HTR-8/SVneo (cell line): ENCODE results near the gene CTXND2.
"Not testable (repeated sequence)": the region's sequence is repeated elsewhere in the genome, so short reads cannot be mapped to it uniquely, and the experiment has no call there.

ENCODE experiments used
- DNase-seq: peaks from one replicate; pipeline ENCODE4 v3.0.0; 2011; ENCODE audit warnings: low spot score, mixed read lengths; ENCODE audit not compliant: insufficient read length
- FAIRE-seq: peaks from 2 replicates; lab custom pipeline; 2011; peaks lifted over from hg19 to GRCh38; lab: Jason Lieb, UNC

Gene CTXND2

DNA sequence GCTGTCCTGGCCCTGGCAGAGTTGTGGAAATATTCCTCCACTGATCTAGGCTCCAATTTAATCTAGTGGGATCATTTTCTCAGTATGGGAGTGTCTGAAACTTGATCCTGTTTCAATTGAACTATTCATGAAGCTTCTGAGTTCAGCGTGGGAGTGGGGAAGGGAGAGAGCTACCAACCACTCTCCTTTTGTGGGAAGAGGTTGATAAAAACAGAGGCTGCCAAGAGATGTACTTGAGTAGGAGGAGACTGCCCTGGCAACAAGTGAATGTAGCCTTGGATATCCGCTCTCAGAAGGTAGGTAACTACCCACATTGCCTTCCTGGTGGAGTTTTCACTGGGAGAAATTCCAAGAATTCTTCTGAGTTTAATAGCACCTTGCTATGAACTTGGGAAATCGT lies at the start of gene CTXND2:
Gene CTXND2 (plus strand): TSS at position 119 of the 400 bp plus-strand sequence. CDS start 25,179 bp downstream, outside the sequence.
- DNase-seq = no peak

DNA sequence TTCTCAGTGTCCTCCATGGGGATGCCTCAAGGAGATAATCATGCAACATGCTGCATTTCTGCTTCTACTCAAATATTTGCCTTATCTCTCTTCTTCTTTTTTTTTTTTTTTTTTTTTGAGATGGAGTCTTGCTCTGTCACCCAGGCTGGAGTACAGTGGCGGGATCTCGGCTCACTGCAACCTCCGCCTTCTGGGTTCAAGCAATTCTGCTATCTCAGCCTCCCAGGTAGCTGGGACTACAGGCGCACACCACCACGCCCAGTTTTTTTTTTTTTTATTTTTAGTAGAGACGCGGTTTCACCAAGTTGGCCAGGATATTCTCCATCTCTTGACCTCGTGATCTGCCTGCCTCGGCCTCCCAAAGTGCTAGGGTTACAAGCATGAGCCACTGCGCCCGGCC lies 46.1 kb upstream of the CTXND2 start:
- DNase-seq, FAIRE-seq: not testable (repeated sequence)

More for the DNA sequence above, at the start of gene CTXND2:
- no peak for FAIRE-seq

DNA sequence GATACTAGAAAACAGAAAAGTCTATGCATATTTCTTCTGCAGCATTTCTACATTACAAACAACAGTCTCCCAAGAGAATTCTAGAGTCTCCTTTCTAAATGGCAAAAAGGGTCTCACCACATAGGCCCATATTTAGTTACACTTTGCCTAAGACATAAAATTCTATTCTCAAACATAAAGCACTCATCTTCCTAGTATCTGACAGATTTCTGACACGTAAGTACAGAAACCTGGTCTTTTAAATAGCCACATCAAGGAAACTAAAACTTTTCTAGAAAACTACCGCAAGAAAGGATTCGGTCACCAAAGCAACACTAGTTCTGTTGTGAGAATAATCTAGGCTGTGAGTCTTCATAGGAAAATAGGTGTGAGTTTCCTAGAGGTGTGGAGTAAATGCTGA lies 45.3 kb upstream of the CTXND2 start:
- no peak for FAIRE-seq
- no peak for DNase-seq

DNA sequence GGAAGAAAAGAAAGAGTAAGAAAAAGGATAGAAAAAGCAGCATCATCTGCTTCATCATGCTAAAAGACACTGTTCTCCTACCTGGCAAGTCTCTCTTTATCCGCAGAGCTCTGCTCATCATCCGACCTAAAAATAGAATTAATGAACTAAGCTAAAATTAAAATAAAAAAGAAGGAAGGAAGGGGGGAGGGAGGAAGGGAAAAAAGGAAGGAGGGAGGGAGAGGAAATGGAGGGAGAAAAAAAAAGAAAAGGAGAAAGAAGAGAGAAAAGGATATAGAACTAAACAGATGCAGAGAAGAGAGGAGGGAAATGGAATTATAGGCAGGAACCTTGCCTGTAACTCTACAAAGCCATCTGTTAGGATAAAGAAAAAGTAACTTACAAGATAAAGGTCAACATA lies 44.6 kb upstream of the CTXND2 start:
- no peak for FAIRE-seq
- no peak for DNase-seq

DNA sequence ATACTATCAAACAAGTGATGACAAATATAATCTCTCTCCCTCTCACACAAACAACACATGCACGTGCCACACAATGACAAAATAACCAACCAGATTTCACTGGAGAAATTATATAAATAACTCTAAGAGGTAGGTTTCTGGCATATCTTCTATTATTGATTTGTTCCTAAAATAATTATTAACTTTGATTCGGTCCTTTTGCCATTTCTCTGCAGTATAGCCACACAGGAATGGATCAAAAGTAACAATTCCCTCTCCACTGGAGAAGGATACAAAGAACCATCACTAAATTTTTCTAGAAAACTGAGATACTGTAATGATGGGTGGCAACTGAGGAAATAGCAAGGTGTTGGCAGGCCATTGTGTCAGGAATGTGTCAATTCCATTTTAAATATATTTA lies 44.0 kb upstream of the CTXND2 start:
- no peak for FAIRE-seq
- no peak for DNase-seq

DNA sequence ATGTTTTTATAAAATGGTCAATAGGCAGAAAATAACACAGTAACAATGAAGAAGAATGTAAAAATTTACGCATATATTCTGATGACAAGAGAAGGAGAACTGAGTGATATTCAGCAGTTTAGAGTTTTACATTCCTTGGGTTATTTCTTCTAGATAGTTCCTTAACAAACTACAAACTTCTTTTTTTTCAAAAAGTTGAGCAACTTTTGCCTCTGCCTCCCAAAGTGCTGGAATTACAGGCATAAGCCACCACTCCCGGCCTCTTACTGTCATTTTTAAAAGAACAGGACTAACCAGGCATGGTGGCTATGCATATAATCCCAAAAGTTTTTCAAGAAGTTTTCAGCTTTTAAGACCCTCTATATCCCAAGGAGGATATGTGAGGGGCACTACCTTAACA lies 43.5 kb upstream of the CTXND2 start:
- no peak for FAIRE-seq
- no peak for DNase-seq

DNA sequence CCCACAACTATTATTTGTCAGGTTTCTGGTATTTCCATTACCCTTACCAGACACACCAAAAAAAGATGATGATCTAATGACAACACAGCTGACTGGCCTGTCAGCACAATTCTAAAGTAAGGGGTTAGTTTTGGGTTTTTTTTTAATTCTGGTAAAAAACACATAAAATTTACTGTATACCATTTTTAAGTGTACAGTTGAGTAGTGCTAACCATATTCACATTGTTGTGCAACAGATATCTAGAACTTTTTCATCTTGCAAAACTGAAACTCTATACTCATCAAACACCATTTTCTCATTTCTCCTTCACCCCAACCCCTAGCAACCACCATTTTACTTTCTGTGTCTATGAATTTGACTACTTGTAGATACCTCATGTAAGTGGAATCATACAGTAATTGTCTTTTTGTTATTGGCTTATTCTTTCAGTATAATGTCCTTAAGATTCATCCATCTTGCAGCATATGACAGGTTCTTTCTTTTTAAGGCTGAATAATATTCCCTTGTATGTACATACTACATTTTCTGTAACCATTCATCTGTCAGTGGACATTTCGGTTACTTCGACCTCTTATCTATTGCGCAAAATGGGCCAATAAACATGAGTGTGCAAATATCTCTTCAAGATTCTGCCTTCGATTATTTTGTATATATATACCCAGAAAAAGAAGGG lies 40.3 kb upstream of the CTXND2 start:
- FAIRE-seq = no peak

DNA sequence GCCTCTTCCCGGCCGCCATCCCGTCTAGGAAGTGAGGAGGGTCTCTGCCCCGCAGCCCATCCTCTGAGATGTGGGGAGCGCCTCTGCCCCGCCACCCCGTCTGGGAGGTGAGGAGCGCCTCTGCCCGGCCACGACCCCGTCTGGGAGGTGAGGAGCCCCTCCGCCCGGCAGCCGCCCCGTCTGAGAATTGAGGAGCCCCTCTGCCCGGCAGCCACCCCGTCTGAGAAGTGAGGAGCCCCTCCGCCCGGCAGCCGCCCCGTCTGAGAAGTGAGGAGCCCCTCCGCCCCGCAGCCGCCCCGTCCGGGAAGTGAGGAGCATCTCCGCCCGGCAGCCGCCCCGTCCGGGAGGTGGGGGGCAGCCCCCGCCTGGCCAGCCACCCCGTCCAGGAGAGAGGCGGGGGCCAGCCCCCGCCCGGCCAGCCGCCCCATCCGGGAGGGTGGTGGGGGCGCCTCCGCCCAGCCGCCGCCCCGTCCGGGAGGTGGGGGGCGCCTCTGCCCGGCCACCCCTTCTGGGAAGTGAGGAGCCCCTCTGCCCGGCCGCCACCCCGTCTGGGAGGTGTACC lies 36.1 kb upstream of the CTXND2 start:
- DNase-seq, FAIRE-seq: not testable (repeated sequence)

More for the DNA sequence above, 40.3 kb upstream of the CTXND2 start:
- no peak for DNase-seq

DNA sequence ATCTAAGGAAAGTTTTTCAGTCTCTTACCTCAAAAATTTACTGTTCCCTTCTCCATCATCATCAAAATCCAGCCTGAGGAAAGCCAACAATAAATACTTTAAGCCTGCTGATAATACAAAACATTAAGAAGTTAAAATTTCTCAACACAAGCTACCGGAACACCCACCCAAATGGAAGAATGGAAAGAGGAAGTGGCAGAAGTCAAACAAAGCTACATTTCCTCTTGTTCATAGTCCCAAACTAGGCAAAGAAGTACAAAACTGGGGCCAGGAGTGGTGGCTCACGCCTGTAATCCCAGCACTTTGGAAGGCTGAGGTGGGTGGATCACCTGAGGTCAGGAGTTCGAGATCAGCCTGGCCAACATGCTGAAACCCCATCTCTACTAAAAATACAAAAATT lies 34.2 kb upstream of the CTXND2 start:
- DNase-seq, FAIRE-seq: not testable (repeated sequence)

DNA sequence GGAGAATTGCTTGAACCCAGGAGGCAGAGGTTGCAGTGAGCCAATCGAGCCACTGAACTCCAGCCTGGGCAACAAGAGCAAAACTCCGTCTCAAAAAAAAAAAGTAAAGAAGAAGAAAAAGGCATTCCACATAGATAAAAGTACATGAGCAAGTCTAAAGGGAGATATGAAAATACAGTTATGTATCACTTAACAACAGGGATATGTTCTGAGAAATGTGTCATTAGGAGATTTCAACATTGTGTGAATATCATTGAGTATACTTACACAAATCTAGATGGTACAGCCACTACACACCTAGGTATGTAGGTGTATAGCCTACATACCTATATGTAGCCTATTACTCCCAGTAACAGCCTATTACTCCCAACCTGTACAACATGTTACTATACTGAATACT lies 23.2 kb upstream of the CTXND2 start:
- FAIRE-seq (no peak), DNase-seq (no peak)

DNA sequence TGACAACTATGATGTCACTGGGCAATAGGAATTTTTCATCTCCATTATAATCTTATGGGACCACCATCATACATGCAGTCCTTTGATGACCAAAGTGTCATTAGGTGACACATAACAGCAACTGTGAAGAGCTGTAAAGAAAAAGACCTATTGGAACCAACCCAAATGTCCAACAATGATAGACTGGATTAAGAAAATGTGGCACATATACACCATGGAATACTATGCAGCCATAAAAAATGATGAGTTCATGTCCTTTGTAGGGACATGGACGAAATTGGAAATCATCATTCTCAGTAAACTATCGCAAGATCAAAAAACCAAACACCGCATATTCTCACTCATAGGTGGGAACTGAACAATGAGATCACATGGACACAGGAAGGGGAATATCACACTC lies 22.7 kb upstream of the CTXND2 start:
- DNase-seq, FAIRE-seq: not testable (repeated sequence)

DNA sequence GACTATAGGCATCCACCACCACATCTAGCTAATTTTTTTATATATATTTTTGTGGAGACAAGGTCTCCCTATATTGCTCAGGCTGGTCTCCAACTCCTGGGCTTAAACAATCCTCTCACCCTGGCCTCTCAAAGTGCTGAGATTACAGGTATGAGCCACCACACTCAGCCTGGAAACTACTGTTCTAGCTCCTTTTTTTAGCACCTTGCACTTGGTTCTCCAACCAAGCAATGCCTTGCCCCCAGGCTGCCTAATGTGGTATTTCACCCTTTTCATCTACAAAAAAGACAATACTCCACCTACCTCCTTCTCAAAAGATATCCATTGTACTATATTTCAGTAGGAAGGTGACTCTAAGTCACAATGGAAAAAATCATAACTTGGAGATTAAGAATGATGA lies 17.3 kb upstream of the CTXND2 start:
- DNase-seq (no peak), FAIRE-seq (no peak)

DNA sequence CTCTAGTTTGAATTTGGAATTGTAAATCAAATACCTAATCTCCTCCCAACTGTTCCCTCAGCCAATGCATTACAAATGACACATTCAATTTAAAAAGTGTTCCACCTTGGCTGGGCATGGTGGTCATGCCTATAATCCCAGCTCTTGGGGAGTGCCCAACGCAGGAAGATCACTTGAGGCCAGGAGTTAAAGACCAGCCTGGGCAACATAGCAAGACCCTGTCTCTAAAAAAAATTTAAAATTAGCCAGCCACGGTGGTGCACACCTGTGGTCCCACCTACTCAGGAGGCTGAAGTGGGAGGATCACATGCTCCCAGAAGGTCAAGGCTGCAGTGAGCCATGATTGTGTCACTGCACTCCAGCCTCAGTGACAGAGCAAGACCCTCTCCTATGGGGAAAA lies 14.4 kb upstream of the CTXND2 start:
- DNase-seq (no peak), FAIRE-seq (no peak)

DNA sequence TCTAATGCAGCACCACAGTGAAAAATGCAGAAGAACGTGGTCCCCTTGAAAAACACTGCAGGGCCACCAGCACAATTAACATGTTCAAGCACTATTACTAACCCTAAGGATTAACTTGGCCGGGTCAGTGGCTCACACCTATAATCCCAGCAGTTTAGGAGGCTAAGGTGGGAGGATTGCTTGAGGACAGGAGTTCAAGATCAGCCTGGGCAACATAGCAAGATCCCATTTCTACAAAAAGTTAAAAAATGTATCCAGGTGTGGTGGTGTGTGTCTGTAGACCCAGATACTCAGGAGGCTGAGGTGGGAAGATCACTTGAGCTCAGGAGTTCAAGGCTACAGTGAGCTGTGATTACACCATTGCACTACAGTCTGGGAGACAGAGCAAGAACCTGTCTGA lies 13.4 kb upstream of the CTXND2 start:
- no peak for DNase-seq
- no peak for FAIRE-seq

DNA sequence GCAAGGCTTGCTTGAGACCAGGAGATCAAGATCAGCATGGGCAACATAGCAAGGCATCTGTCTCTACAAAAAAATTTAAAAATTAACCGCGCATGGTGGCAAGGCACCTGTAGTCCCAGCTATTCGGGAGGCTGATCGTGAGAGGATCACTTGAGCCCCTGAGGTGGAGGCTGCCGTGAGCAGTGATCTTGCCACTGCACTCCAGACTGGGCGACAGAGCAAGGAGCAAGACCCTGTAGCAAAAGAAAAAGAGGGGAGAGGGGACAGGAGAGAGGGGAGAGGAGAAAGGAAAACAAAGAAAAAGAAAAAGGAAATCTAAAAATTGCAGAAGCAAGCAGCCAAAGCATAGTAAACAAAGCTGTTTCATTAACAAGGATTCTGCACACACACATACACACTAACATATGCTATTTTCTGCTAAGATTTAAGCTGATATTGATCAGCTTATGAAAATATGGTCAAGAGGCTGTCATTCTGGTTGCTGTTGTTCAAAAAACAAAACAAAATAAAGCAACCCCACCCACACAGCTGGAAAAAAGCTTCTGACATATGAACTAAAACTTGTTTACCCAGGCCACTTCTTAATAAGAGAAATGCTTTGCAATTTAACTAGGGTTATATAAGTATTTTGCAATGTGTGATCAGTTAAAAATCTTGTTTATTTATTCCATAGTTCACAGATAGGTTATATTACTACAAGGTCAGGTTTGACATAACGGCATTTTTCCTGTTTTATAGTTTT lies 12.3 kb upstream of the CTXND2 start:
- DNase-seq (no peak), FAIRE-seq (no peak)

DNA sequence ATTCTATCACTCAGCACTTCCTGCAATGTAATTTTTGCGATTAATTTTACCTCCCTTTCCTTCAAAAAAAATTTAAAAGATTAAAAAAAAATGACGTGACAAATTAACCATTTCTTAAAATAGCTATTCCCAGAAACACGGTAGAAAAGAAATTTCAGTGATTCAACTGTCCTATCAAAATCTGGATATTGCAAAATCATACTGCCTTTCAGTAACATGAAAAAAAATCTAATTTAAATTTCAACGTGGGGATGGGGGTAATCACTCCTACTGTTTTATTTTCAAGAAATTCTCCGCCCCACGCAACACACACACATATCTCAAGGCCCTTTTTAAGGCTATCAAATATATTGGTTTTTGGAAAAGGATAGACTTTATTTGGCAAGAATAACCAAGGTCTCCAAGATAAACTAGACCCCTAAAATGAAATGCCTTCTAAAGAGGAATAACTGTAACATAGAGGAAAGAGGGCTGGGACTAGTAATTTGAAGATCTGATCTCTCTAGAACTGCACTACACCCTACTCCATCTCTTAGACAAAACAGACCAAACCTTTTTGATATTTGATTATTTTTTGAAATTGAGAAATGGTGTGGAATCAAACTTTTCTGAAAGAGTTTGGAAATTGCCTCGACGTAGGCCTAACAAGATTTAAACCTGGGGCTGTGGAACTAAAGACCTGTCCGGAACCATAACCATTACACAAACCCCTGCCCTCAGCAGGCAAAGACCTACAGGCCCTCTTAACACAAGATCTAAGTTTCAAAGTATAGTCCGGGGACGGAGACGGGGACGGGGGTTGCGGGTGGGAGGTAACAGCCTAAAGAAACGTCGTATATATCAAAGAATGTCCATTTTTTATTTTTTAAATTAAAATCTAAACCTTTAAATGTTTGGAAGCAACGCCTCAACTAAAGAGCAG lies 11.5 kb upstream of the CTXND2 start:
- DNase-seq = no peak
- FAIRE-seq = no peak

DNA sequence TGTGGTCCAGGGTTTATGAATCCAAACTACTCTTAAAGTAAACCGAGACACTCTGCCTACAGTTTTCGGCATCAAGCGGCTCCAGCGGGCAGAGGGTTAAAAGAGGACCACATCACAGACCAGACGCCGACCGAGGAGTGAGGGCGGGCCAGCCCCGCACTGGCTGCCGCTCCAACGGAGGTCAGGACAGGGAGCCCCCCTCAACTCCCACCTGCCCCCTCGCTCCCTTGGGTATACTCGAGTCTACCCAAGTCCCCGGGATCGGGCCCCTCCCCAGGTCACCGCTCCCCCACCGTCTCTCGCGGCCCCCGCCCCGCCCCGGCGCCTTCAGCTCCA lies 10.8 kb upstream of the CTXND2 start:
- DNase-seq (peak; percentile 32), FAIRE-seq (no peak)

DNA sequence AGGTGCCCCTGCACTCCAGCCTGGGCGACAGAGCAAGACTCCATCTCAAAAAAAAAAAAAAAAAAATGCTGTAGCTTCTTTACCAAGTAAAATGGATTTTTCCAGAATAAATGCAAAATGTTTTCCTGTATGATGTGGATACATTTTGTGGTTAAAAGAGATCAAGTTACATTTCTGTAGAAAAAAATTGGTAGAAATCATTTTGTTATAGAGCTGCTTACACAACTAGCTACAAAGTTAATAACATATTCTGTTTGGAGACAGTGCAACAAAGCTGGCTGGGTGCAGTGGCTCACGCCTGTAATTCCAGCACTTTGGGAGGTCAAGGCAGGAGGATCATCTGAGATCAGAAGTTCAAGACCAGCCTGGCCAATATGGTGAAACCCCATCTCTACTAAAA lies 8.0 kb upstream of the CTXND2 start:
- not testable (repeated sequence) for DNase-seq, FAIRE-seq

DNA sequence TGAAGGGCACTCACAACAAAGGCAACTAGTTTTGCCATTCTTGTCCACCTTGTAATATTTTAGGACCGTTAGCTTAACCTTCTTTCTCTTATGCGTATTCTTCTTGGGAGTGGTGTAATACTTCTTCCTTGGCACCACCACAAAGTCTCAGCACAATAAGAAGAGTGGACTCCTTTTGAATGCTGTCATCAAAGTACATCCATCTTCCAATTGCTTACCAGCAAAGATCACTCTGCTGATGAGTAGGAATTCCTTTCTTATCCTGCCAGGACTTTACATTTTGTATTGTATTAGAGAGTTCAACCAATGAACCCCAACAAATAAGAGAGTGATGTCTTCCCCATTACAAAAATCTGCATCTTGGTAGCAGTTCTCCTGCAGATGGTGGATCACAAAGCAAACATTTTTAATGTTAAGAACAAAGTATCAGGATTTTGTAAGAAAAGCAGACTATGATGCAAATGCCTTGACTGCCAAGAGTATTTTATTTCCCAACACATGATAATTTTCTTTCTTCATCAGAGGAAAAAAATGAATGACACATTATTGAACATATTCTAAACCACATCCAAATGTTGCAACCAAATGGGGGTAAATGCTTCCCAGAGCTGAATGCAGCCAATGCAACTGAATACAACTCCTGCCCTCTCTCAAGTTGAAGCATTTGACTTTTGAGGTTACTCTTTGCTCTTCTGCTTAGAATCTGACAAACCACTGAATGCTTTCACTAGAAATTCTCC lies 5.4 kb upstream of the CTXND2 start:
- no peak for DNase-seq

DNA sequence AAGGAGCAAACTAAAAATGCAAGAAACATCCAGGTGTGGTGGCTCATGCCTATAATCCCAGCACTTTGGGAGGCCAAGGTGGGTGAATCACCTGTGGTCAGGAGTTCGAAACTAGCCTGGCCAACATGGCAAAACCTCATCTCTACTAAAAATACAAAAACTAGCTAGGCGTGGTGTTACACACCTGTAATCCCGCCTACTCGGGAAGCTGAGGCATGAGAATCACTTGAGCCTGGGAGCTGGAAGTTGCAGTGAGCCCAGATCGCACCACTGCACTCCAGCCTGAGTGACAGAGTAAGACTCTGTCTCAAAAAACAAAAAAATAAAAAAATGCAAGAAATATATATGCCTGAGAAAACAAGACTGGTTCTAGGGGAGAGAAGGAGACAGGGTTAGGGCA lies 3.8 kb upstream of the CTXND2 start:
- DNase-seq, FAIRE-seq: not testable (repeated sequence)

More for the DNA sequence above, 5.4 kb upstream of the CTXND2 start:
- FAIRE-seq = no peak
